AG04449 (cell line): ENCODE measurements around the gene KCTD16.

Source experiments
- CTCF ChIA-PET: fragments of 350-600 bp; formaldehyde crosslinking; extraction: SDS; loops from one replicate; lab custom pipeline; 2021; ENCODE audit warnings: antibody characterized with exemption; lab: Yijun Ruan, JAX
- POLR2A ChIA-PET: fragments of 400-600, 350-600 bp; formaldehyde crosslinking; extraction: SDS; loops from one replicate; lab custom pipeline; 2020; ENCODE audit warnings: antibody characterized with exemption, inconsistent platforms; lab: Yijun Ruan, JAX
- DNase-seq: peaks from one replicate; pipeline ENCODE4 v3.0.0-alpha.2; 2010; ENCODE audit warnings: low read depth, low spot score
- H3K4me3 ChIP-seq: 2 replicates; pipeline ENCODE4 v1.5.1; 2011; ENCODE audit warnings: low read depth, mild to moderate bottlenecking, control low read depth, low read length
- CTCF ChIP-seq: IDR thresholded peaks from one replicate; pipeline ENCODE4 v1.5.1; 2011; ENCODE audit warnings: mild to moderate bottlenecking, moderate library complexity, low read length, control low read depth, inconsistent platforms; ENCODE audit not compliant: insufficient read depth; ENCODE audit errors: missing control alignments

Gene KCTD16

DNA sequence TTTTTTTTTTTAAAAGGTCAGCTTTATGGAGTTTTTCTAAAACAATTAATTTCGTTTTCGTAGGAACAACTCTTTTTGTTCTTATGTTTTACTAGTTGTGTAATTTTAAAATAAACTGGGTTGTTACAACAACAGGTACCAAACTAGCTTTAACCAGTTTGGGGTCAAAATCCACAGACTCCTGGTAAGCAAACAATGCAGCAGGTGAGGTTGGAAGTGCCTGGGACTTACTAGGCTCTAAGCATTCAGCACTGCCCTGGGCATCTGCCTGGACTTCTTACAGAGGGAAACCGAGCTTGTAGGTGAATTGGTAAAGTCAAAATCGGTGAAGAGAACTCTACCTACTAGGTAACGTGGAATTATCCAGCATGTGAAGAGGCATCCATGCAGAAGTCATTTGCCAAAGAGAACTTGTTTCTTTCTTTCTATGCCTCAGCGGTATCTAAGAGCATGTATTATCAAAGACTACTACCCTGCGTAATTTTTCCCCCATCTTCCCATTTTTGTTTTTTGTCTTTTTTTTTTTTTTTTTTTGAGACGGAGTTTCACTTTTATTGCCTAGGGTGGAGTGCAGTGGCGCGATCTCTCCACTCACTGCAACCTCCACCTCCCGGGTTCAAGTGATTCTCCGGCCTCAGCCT, 145.4 kb downstream of the KCTD16 start:
- H3K4me3 ChIP-seq, result no peak overlapping the region
- no peak for DNase-seq
- POLR2A ChIA-PET, result no interaction called here
- CTCF ChIA-PET, result no interaction called here
- TF ChIP-seq CTCF, result no peak

- DNase-seq, result no peak
- TF ChIP-seq CTCF, result no peak
- ChIA-PET POLR2A (no interaction called here), CTCF (no interaction called here)
- H3K4me3 ChIP-seq, result no peak overlapping the region
These were observed 147.3 kb downstream of the KCTD16 start for GRCh38 chr5:144318011-144318410.

- no peak overlapping the region for H3K4me3 ChIP-seq
- CTCF ChIA-PET, result no interaction called here
These were observed 147.8 kb downstream of the KCTD16 start for GRCh38 chr5:144318460-144318859.

GRCh38 chr5:144323181-144323580, 152.5 kb downstream of the KCTD16 start:
- CTCF ChIA-PET, result no interaction called here
- no peak for DNase-seq
- H3K4me3 ChIP-seq, result no peak overlapping the region
- POLR2A ChIA-PET, result no interaction called here
- no peak for TF ChIP-seq CTCF

More at GRCh38 chr5:144318460-144318859, 147.8 kb downstream of the KCTD16 start:
- TF ChIP-seq CTCF, result no peak
- POLR2A ChIA-PET, result no interaction called here
- no peak for DNase-seq

- POLR2A ChIA-PET, result no interaction called here
- CTCF ChIA-PET, result no interaction called here
- DNase-seq, result no peak
These were observed 154.9 kb downstream of the KCTD16 start for GRCh38 chr5:144325532-144325931.

GRCh38 chr5:144328494-144328893, 157.8 kb downstream of the KCTD16 start:
- CTCF ChIA-PET, result no interaction called here

More at GRCh38 chr5:144325532-144325931, 154.9 kb downstream of the KCTD16 start:
- no peak overlapping the region for H3K4me3 ChIP-seq
- no peak for TF ChIP-seq CTCF

More at GRCh38 chr5:144328494-144328893, 157.8 kb downstream of the KCTD16 start:
- H3K4me3 ChIP-seq, result no peak overlapping the region
- DNase-seq, result no peak
- no peak for TF ChIP-seq CTCF
- POLR2A ChIA-PET, result no interaction called here
